ENCODE measurements around the gene DCHS2. TPM values are rescaled to one million over a fixed set of nuclear protein-coding genes. Genes with fewer than 3 reads are reported as not detected.

DCHS2 gene
- total and polyA plus RNA-seq, 10 of the 15 experiments (the other 5 are each of a cell fraction or from before 2014, with no cell fraction given) = 0.01 to 0.31 (median 0.06) TPM; not detected in 3

DNA sequence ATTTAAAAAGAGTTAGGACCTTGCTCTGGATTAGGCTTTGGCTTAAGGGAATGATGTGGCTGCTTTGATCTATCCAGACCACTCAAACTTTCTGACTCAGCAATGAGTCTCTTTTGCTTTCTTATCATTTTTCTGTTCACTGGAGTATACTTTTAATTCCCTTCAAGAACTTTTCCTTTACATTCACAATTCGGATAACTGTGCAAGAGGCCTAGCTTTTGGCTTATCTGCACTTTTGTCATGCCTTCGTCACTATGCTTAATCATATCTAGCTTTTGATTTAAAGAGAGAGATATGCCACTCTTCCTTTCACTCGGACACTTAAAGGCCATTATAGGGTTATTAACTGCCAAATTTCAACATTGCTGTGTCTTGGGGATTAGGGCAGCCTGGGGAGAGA, 147.9 kb downstream of the DCHS2 start:
- Histone ChIP-seq H3K4me2 (ENCODE audit: control insufficient read depth, insufficient read depth) (no peak overlapping the region), H3K4me1 (ENCODE audit: control insufficient read depth, insufficient read depth, low read length) (no peaks in the 10 kb centered on the region), H3K27me3 (replicated peaks in 1 of 2; ENCODE audit: control insufficient read depth in 2 of 2, insufficient read depth in 2 of 2, low read length in 1 of 2) (no peaks in the 10 kb centered on the region; a peak in 1 of 4 replicates), H3K4me3 (no peak overlapping the region), H4K20me1 (ENCODE audit: control insufficient read depth, insufficient read depth) (no peaks in the 10 kb centered on the region), H3K9me3 (replicated peaks; ENCODE audit: control insufficient read depth, insufficient read depth, low read length) (no peaks in the 10 kb centered on the region), H3K79me2 (ENCODE audit: control insufficient read depth, insufficient read depth, low read length) (no peaks in the 10 kb centered on the region), H3K9ac (ENCODE audit: control insufficient read depth, insufficient read depth, low read length) (no peak overlapping the region), H3K36me3 (ENCODE audit: control insufficient read depth in 2 of 2, insufficient read depth in 2 of 2, low read length in 1 of 2) (no peaks in the 10 kb centered on the region), H2AFZ (ENCODE audit: control insufficient read depth, low read depth, low read length) (no peak overlapping the region), H3K27ac (ENCODE audit: control insufficient read depth, insufficient read depth) (no peak overlapping the region)
- FAIRE-seq = no peak
- POLR2A ChIA-PET = no interaction called here
- in situ Hi-C loops (cut with MboI) (no loop called here), intact Hi-C loops (cut with micrococcal nuclease; ENCODE audit: unreplicated experiment) (loop anchor here (1.0 kb wide), 1 partner anchor 163 kb away; no protein-coding TSS in a partner anchor)
- TF ChIP-seq RELA (IDR thresholded peaks at IDR 0.05; ENCODE audit: borderline replicate concordance, partially characterized antibody) (no peak), CEBPB (IDR thresholded peaks at IDR 0.05; ENCODE audit: borderline replicate concordance in 1 of 2, low read depth in 2 of 2, low read length in 2 of 2) (no peak), GABPA (IDR thresholded peaks at IDR 0.05; ENCODE audit: low read depth) (no peak), HDAC2 (IDR thresholded peaks at IDR 0.05) (no peak), CBX5 (IDR thresholded peaks at IDR 0.05; ENCODE audit: low read depth) (no peak), BMI1 (IDR thresholded peaks at IDR 0.05; ENCODE audit: borderline replicate concordance) (no peak), PAX5 (IDR thresholded peaks at IDR 0.05; ENCODE audit: borderline replicate concordance, low read depth, low read length) (no peak), PML (IDR thresholded peaks at IDR 0.05; ENCODE audit: low read length) (no peak), ATF7 (IDR thresholded peaks at IDR 0.05; ENCODE audit: low read depth) (no peak), RFX5 (IDR thresholded peaks at IDR 0.05; ENCODE audit: low read depth, low read length) (no peak), ZNF217 (IDR thresholded peaks at IDR 0.05) (no peak)
- TF ChIP-seq, protein P1, sequence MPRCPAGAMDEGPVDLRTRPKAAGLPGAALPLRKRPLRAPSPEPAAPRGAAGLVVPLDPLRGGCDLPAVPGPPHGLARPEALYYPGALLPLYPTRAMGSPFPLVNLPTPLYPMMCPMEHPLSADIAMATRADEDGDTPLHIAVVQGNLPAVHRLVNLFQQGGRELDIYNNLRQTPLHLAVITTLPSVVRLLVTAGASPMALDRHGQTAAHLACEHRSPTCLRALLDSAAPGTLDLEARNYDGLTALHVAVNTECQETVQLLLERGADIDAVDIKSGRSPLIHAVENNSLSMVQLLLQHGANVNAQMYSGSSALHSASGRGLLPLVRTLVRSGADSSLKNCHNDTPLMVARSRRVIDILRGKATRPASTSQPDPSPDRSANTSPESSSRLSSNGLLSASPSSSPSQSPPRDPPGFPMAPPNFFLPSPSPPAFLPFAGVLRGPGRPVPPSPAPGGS (IDR thresholded peaks at IDR 0.05; ENCODE audit: borderline replicate concordance, insufficient read depth, low read depth, low read length, poor library complexity, severe bottlenecking) = no peak
- TF ChIP-seq, protein P2, sequence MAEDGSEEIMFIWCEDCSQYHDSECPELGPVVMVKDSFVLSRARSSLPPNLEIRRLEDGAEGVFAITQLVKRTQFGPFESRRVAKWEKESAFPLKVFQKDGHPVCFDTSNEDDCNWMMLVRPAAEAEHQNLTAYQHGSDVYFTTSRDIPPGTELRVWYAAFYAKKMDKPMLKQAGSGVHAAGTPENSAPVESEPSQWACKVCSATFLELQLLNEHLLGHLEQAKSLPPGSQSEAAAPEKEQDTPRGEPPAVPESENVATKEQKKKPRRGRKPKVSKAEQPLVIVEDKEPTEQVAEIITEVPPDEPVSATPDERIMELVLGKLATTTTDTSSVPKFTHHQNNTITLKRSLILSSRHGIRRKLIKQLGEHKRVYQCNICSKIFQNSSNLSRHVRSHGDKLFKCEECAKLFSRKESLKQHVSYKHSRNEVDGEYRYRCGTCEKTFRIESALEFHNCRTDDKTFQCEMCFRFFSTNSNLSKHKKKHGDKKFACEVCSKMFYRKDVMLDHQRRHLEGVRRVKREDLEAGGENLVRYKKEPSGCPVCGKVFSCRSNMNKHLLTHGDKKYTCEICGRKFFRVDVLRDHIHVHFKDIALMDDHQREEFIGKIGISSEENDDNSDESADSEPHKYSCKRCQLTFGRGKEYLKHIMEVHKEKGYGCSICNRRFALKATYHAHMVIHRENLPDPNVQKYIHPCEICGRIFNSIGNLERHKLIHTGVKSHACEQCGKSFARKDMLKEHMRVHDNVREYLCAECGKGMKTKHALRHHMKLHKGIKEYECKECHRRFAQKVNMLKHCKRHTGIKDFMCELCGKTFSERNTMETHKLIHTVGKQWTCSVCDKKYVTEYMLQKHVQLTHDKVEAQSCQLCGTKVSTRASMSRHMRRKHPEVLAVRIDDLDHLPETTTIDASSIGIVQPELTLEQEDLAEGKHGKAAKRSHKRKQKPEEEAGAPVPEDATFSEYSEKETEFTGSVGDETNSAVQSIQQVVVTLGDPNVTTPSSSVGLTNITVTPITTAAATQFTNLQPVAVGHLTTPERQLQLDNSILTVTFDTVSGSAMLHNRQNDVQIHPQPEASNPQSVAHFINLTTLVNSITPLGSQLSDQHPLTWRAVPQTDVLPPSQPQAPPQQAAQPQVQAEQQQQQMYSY (CRISPR knock-in tag; IDR thresholded peaks at IDR 0.05) = no peak
- TF ChIP-seq, protein P3, sequence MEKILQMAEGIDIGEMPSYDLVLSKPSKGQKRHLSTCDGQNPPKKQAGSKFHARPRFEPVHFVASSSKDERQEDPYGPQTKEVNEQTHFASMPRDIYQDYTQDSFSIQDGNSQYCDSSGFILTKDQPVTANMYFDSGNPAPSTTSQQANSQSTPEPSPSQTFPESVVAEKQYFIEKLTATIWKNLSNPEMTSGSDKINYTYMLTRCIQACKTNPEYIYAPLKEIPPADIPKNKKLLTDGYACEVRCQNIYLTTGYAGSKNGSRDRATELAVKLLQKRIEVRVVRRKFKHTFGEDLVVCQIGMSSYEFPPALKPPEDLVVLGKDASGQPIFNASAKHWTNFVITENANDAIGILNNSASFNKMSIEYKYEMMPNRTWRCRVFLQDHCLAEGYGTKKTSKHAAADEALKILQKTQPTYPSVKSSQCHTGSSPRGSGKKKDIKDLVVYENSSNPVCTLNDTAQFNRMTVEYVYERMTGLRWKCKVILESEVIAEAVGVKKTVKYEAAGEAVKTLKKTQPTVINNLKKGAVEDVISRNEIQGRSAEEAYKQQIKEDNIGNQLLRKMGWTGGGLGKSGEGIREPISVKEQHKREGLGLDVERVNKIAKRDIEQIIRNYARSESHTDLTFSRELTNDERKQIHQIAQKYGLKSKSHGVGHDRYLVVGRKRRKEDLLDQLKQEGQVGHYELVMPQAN (conservative IDR thresholded peaks at IDR 0.05) = no peak
- TF ChIP-seq, protein P4, sequence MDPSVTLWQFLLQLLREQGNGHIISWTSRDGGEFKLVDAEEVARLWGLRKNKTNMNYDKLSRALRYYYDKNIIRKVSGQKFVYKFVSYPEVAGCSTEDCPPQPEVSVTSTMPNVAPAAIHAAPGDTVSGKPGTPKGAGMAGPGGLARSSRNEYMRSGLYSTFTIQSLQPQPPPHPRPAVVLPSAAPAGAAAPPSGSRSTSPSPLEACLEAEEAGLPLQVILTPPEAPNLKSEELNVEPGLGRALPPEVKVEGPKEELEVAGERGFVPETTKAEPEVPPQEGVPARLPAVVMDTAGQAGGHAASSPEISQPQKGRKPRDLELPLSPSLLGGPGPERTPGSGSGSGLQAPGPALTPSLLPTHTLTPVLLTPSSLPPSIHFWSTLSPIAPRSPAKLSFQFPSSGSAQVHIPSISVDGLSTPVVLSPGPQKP (IDR thresholded peaks at IDR 0.05; ENCODE audit: low read depth, low read length) = no peak
- TF ChIP-seq, protein P5, sequence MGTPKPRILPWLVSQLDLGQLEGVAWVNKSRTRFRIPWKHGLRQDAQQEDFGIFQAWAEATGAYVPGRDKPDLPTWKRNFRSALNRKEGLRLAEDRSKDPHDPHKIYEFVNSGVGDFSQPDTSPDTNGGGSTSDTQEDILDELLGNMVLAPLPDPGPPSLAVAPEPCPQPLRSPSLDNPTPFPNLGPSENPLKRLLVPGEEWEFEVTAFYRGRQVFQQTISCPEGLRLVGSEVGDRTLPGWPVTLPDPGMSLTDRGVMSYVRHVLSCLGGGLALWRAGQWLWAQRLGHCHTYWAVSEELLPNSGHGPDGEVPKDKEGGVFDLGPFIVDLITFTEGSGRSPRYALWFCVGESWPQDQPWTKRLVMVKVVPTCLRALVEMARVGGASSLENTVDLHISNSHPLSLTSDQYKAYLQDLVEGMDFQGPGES (IDR thresholded peaks at IDR 0.05) = no peak
- BruUV-seq (replicated peaks) = no TSS peak
- SMC1A ChIA-PET (ENCODE audit: uncharacterized antibody, unreplicated experiment) = no interaction called here
- no peak for DNase-seq (ENCODE audit: low read depth, low spot score)
- RAD21 ChIA-PET (ENCODE audit: unreplicated experiment) = no interaction called here
- 11% methylated on average over 3 of the region's 3 CpGs for WGBS (ENCODE audit: insufficient coverage, insufficient replicate concordance, low lambda C conversion rate, missing lambda C conversion rate)
- no peak for ATAC-seq
- CTCF ChIA-PET = interaction anchor here (0.7 to 1.2 kb wide), 3 partner anchors 12 to 206 kb away, joined by 3 to 4 read pairs (median 3); partner anchors contain the start of gene PLRG1

Measured in GM12878 (cell line).